Measurements from ENCODE around the gene AGRN.
"Not testable (repeated sequence)": the region's sequence is repeated elsewhere in the genome, so short reads cannot be mapped to it uniquely, and the experiment has no call there.

Gene AGRN

DNA sequence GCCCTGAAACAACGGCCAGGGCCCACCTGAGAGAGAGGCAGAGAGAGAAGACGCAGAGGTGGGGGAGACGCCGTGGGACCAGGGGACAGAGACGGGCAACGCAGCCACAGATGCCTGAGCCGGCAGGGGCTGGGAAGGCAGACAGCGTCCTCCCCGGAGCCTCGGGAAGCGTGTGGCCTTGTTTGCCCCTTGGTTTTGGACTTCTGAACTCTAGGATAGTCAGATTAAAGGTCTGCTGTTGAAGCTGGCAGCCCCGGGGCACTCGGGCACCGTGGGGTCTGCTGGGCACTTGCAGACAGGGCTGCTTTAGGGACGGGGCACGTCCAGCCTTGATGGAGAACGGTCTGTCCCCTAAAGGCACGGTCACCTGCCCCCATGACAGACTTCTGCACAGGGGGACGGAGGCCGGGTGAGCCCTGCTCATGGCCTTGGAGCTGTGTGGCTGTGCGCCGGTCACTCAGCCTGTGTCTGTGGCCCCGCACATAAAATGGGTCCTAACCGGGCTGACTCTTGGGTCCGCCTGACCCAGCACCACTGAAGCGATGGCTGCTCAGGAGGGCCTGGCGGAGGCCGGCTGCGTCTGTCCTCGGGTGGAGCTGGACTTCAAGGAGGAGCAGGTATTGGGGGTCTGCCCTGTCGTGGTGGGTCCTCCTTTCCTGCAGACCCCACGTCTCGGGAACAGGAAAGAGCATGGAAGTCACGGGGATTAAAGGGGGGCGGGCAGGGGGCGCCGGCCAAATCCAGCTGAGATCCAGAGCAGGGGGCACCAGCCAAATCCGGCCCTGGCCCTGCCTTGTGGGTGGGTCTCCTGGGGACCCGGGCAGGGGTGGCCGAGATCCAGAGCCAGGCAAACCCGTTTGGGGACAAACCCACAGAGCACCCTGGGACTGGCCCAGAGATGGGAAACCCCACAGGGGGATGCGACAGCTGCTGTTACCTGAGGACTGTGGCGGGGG, 63.8 kb downstream of the AGRN start:
- DNase-seq: no peak

GRCh38 chr1:1084372-1085170, 64.7 kb downstream of the AGRN start:
- no peak for DNase-seq

GRCh38 chr1:1085171-1085841, 65.4 kb downstream of the AGRN start:
- no peak for DNase-seq

GRCh38 chr1:1085911-1086841, 66.3 kb downstream of the AGRN start:
- DNase-seq: no peak

- no peak for DNase-seq
These were observed 67.0 kb downstream of the AGRN start for GRCh38 chr1:1086911-1087341.

DNA sequence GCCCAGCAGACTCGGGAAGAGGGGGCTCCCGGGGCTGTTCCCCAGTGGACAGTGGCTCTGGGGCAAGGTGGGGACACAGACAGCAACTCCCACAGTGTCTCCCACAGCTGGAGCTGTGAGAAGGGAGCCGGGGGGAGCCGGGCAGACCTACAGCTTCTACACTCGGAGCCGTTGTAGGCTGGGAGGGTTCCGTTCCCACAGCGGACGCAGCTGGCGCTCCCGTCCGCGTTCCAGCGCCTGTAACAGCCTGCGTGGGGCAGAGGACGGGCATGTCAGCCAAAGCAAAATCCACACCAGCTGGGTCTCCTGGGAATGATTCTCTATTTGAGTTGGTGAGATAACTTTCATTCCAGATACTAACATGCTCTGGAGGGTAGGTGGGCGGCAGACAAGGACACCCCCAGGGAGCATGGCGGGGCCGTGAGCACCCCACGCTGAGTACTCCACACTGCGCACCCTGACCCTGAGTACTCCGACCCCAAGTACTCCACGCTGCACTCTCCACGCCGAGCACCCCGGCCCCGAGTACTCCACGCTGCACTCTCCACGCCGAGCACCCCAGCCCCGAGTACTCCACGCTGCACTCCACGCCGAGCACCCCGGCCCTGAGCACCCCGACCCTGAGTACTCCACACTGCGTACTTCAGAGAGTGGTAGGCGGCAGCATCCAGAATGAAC, 67.6 kb downstream of the AGRN start:
- DNase-seq: no peak

- DNase-seq: no peak
These were observed 68.3 kb downstream of the AGRN start for GRCh38 chr1:1088029-1088800.

DNA sequence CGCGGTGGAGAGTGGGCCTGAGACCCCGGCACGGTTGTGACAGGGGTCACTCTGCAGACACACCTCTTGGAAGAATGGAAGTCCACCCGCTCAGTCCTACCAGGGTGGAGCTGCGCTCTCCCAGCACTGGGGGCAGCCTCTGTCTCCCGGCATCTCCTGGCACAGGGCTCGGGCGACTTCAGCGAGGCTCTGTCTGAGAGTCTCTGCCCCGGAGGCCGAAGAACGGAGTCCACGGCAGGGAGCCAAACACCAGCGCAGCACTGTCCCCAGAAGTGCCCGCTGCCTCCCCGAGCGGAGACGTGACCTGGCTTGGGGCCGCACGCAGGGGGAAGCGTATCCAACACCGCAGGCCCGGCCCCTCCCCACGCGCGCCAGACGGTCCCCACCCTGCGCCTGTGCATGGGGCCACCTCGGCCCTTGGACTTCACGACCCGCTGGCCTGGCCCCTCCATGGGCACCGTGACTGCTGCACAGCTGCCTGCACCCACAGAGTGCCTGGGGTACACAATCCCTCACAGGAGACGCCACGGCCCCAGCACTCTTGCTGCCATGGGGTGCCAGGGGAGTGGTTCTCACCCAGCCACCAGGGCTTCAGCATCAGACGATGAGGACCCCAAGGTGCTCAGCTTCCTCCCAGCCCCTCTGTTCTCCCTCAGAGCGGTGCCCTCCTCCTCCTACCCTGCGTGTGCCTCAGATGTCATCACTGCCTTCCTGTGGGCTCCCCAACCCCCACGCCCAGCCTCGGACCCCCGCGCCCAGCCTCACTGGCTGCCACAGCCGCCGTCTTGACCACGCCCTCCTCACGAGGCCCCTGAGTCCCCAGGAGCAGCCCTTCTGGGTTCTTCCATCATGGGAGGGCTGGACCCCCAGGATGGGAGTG, 69.1 kb downstream of the AGRN start:
- no peak for DNase-seq

GRCh38 chr1:1089731-1090423, 70.0 kb downstream of the AGRN start:
- no peak for DNase-seq

- DNase-seq: no peak
These were observed 70.8 kb downstream of the AGRN start for GRCh38 chr1:1090424-1091343.

DNA sequence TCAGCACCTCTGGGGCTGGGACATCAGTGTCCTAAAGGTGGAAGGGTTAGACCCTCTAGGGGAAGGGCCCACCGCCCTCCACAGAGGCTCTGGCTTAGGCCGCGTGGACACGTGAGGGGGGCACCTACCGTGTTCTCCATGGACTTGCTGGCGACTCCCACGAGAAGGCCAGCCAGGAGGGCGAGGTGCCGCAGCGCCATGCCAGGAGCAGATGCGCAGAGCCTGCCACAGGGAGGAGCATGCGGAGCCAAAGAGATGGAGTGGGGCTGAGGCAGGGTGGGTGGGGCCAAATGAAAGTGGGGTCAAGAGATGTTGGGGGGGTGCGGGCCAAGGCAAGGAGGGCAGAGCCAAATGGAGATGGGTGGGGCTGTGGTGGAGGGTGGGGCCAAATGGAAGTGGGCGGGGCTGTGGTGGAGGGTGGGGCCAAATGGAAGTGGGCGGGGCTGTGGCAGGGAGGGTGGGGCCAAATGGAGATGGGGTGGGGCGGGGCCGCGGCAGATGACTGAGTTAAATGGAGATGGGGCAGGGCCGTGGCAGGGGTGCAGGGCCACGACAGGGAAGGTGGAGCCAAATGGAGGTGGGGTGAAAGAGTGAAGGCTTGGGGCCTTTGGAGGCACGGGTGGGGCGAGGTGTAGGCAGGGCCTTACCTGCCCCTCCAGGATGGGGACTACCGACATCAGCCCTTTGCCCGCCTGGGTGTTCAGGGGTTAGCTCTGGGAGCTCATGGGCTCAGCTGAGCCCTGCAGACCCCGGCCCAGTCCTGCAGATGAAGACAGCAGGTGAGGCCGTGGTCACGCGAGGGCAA, 71.6 kb downstream of the AGRN start:
- no peak for DNase-seq

- DNase-seq: no peak
These were observed 72.4 kb downstream of the AGRN start for GRCh38 chr1:1092149-1092855.

- no peak for DNase-seq
These were observed 73.1 kb downstream of the AGRN start for GRCh38 chr1:1092894-1093609.

- DNase-seq: no peak
These were observed 73.7 kb downstream of the AGRN start for GRCh38 chr1:1093610-1093943.

DNA sequence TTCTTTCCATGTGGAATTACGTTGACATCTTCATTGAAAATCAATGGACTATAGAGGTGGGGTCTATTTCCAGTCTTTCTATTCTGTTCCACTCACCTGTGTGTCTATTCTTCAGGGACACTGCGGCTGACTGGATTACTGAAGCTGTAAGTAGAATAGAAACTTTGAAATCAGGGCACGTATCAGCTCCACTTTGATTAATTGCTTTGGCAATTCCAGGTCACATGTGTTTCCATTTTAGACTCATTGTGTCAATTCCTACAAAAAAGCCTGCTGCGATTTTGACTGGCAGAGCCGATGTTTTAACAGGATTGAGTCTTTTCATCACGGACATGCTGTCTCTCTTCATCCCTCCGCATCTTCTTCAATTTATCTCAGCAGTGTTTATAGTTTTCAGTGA, 75.1 kb downstream of the AGRN start:
- no peak for DNase-seq

DNA sequence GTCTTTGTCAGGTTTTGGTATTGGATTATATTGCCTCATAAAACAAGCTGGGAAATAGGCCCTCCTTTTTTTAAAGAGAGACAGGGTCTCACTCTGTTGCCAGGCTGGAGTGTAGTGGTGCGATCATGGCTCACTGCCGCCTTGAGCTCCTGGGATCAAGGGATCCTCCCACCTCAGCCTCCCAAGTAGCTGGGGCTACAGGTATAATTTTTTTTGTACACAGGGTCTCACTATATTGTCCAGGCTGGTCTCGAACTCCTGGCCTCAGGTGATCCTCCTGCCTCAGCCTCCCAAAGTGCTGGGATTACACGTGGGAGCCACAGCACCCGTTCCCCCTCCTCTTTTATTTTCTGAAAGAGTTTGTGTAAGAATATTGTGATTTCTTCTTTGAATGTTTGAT, 76.2 kb downstream of the AGRN start:
- DNase-seq: not testable (repeated sequence)

Data from activated CD4-positive, alpha-beta T cell treated with anti-CD3 and anti-CD28 coated beads, Interleukin-10, Interleukin-2, amounts not matched to agents 100 ng/mL and 50 ng/mL, durations not matched to agents 16 hours and 8 hours (primary cell).